ENCODE data around the gene F9. TPM values are rescaled to one million over a fixed set of nuclear protein-coding genes. Genes with fewer than 3 reads are reported as not detected.
"Not testable (repeated sequence)": the region's sequence is repeated elsewhere in the genome, so short reads cannot be mapped to it uniquely, and the experiment has no call there.

The F9 gene
- not detected in 2 replicates for total RNA-seq

DNA sequence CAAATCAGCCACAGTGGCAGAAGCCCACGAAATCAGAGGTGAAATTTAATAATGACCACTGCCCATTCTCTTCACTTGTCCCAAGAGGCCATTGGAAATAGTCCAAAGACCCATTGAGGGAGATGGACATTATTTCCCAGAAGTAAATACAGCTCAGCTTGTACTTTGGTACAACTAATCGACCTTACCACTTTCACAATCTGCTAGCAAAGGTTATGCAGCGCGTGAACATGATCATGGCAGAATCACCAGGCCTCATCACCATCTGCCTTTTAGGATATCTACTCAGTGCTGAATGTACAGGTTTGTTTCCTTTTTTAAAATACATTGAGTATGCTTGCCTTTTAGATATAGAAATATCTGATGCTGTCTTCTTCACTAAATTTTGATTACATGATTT, at the start of gene F9:
Gene F9 (plus strand): TSS at position 190 of the 400 bp plus-strand sequence. CDS start 26 bp downstream, at position 216.
- no peak for DNase-seq (ENCODE audit: extremely low read depth, low read depth, low spot score)

DNA sequence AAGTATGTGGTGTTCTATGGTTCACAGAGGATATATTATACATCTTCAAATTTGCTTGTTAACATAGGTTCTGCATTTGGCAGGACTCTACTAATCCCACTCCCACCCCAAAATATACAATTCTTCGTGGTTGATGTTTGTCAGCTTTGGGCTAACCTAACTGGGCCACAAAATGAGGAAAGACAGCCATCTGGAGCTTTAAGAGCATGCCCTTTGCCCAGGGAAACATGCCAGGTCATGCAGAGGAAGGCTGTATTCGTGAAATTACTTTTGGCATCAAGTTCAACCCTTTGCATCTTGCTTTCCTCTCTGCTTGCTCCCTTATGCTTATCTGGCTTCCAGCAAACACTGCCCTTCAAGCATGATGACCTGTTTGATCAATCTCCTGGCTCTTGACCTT, 46.8 kb upstream of the F9 start:
- no peak for DNase-seq (ENCODE audit: extremely low read depth, low read depth, low spot score)

DNA sequence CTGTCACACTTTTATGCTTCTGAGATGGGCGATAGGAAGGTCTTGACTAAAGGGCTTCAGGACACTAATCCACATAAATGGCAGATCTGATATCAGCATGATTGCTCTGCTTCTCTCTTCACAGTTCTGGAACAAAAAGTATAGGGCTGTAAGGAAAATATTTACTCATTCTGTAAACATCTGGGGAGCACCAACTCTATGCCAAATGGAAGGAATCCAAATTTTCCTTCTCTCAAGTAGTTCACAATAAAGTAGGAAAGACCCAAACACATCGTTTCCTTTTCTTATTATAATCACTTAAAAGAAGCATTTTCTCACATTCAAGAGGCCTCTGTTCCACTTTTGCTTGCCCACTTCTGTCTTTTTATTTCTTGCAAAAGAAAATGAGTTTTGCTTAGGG, 45.9 kb upstream of the F9 start:
- DNase-seq (ENCODE audit: extremely low read depth, low read depth, low spot score), result no peak

DNA sequence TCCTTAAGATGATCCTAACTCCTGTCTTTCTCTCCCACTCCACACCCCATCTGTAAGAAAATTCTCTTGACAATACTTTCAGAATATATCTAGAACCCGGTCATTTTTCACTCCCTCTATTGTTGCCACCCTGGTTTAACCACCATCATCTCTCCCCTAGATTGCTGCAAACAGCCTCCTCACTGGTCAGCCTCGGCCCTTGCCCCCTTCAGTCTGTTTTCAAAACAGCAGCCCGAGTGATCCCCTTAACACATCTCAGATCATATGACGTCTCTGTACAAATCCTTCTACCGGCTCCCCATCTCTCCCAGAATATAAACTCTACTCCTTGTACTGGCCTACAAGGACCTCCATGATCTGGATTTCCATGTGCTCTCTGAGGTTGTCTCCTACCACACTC, 35.2 kb upstream of the F9 start:
- DNase-seq (ENCODE audit: extremely low read depth, low read depth, low spot score), result no peak

DNA sequence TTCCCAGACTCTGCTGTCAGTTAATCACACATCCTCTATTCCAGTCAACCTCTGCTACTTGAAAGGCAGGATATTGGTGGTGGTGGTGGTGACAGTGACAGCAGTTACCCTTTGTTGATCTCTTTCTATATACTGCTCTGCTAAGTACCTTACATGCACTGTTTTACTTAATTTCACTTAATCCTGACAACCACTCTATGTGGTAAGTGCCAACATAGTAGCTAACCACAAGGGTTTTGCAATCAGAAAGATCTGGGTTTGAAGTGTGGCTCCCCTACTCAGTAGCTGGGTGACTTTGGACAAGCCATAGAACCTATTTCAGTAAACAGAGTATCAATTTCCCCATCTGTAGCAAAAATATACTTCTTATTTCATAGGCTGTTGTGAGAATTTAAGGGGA, 24.2 kb upstream of the F9 start:
- DNase-seq (ENCODE audit: extremely low read depth, low read depth, low spot score), result no peak

DNA sequence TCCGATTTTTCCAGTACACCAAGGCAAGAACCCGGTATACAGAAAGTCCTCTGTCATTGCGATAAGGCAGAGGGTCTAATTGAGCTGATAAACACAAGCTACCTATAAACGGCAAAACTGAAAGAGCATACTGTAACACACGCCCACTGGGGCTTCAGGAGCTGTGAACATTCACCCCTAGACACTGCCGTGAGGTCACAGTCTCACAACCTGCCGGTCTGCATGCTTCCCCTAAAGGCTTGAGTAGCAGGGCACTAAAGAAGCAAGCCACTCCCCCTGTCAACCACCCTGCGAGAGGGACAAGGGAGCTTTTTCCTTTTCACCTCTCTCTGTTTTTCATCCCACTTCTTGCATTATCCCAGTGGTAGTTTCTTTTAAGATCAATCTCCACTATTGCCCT, 22.4 kb upstream of the F9 start:
- no peak for DNase-seq (ENCODE audit: extremely low read depth, low read depth, low spot score)

DNA sequence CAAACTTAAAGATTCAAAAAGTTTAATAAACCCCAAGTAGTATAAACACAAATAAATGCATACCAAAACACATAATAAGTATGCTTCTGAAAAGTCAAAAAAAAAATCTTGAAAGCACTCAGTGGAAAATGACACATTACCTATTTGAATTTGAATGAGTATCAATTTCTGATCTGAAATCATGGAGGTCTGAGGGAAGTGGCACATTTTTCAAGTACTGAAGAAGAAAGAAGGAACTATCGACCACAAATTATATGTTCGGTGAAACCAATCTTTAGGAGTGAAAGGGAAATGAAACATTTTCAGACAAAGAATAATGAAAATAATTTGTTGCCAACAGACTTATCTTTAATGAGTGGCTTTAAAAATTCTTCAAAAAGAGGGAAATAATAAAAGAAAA, 12.1 kb upstream of the F9 start:
- DNase-seq (ENCODE audit: extremely low read depth, low read depth, low spot score), result no peak

DNA sequence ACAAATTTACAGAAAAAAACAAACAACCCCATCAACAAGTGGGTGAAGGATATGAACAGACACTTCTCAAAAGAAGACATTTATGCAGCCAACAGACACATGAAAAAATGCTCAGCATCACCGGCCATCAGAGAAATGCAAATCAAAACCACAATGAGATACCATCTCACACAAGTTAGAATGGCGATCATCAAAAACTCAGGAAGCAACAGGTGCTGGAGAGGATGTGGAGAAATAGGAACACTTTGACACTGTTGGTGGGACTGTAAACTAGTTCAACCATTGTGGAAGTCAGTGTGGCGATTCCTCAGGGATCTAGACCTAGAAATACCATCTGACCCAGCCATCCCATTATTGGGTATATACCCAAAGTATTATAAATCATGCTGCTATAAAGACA, 1.7 kb upstream of the F9 start:
- not testable (repeated sequence) for DNase-seq (ENCODE audit: extremely low read depth, low read depth, low spot score)

DNA sequence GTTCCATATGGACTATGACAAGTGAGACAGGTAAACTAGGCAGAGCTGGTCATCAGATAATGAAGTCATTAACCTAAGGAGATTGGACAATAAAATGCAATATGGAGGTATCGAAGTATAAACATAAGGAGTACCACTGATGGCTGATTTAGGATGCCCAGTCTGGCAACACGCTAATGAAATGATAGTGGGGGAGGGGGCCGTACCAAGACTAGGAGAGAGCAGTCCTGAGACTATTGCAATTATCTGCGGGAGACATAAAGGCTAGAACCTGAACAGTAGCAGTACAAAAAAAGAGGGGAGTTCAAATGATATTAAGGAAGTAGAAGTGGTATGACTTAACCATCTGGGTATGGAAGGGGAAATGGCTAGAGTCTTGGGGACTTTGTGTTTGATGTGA, 2.3 kb downstream of the F9 start:
- DNase-seq (ENCODE audit: extremely low read depth, low read depth, low spot score), result no peak

DNA sequence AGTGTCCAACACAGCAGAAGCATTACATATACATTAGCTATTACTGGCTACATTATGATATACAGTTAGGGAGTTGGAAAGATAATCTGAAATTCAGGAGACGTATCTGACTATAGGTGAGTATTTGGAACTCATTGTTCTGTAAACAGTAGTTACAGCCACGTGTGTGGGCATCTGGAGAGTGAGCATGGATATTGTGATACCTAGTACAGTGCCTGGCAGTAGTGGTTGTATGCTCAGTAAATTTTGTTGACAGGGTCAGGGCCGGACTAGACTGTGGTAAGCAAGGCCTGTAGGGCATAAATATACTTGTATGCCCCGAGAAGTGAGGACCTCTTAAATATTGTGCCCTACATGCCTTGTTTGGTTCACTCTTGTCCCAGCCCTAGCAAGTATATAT, 2.9 kb downstream of the F9 start:
- DNase-seq (ENCODE audit: extremely low read depth, low read depth, low spot score), result no peak

DNA sequence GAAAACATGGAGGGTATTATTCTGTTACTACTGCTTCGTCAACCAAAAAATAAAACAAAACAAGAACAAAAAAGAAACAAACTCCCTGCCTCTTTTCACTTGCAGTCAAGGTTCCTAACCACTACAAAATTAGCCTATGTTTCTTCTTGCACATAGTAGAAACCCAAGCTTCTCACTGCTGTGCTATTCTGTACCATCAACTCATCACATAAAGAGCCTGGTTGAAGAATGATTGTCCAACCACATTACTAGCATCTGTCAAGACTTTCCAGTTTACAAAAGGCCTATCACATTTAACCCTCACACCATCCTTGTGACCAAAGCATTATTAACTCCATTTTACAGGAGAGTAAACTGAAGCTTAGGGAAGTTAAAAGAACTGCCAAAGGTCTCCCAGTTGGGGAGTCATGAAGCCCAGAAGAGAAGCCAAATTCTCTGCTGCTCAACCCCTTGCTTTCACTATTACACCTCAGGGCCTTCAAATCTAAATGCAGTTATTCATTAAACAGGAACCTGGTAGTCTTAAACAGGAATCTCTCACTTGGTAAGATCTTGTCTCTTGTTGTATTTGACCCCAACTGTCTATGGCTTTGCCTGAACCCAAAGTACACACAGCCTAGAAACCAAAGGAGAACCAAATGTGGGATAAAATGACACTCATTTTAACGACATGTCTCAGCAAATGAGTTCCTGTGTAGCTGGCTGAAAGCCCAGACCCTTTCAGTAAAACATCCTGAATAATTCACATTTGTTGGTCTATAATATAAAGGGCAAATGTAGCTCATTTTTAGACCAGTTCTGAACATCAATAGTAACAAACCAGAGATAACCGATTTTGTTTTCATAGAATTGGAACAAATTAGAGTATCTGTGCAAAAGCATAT, 8.6 kb downstream of the F9 start:
- DNase-seq (ENCODE audit: extremely low read depth, low read depth, low spot score), result no peak

DNA sequence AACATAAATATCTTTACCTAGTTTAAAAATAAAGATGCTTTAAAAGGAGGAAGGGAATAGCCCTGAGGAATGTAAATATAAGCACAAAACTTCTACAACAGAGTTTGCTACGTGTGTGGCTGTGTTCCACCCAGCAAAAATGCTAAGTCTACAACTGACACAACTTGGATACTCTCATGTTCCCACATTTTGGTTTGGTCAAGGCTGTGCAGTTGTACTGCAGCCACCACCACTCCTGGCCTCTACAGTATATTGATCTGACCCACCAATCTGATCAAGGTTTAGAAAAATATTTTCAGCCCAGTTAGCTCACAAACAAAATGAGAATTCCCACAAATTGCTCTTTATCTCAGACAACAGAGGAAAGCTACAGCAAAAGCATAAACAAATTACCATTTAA, 12.1 kb downstream of the F9 start:
- no peak for DNase-seq (ENCODE audit: extremely low read depth, low read depth, low spot score)

DNA sequence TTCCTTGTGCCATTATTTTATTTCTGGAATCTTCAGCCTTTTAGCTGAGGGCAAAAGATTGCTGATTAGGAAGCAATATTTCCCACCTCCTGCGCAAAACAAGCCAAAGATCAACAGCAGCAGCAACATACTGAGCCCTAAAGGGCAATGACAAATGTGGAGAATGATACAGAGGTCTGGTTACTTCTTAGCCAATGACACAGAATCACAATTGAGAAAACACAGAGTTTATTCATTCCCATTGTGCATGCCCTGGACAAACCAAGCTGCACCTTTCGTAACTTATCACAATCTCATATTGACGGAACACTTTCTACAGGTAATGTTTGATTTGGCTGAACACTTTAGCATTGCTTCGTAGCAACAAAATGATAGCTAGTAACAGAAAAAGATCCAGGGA, 13.4 kb downstream of the F9 start:
- no peak for DNase-seq (ENCODE audit: extremely low read depth, low read depth, low spot score)

DNA sequence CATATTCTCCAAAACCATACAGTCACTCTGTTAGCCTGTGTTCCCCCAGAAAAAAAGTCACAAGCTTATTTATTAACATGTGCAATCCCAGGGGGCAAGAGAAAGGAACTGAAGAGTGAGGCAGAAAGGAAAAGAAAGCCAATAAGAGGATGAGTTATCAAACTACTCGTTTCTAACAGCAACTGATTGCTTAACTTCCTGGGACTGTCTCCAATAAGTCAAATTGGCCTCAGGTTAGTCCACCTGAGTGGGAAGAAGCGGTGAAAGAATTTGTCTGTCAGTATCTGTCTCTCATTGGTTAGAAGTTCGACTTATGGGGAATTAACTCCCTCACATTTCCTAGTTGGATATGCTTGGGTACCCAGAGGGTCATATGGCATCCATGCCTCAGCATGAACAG, 14.1 kb downstream of the F9 start:
- no peak for DNase-seq (ENCODE audit: extremely low read depth, low read depth, low spot score)

DNA sequence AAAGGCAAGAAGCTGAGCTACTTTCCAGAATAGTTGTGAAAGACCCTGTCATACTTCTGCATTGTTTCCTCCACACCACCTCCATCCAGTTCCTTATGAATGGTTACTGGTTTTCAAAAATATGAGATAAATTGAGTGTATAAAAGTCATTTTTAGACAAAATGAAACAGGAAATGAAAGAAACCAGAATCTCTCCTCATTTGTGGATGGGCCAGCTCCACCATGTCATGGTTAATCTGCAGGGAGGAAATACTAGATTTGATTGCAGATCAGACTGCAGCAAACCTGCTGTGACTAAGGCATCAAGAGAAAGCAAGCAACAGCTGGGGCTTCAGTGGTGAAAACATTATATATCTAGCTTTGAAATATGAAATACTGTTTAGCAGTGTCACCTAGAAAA, 23.8 kb downstream of the F9 start:
- DNase-seq (ENCODE audit: extremely low read depth, low read depth, low spot score), result no peak

DNA sequence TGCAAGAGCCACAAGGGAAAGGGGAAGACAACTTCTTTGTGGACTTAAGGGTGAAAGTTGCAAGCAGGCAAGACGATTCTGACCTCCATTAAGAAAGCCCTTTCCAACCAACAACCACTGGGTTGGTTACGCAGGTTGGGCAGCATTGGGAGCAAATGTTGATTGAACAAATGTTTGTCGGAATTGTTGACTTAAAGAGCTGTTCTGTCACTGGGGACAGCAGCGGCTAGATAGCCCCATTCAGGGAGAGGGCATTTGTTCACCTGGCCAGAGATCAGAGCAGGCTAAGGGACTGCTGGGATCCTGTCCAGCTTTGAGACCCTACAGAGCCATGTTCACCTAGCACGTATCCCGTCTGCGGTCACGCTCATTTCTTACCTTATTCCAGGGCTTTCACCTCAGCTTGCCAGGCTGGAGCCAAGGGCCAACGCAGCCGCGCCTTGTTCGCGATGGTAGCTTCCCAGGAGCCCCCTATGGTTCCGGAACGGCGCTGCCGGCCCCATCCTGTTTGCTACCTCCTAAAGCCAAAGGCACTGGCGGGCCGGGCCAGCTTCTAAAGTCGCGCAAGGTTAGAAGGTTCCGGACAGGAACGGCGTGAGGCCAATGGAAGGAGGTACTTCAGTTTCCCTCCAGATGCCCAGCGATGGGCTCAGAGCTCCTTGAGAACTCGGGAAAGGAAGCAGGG, 24.6 kb downstream of the F9 start:
- no peak for DNase-seq (ENCODE audit: extremely low read depth, low read depth, low spot score)

DNA sequence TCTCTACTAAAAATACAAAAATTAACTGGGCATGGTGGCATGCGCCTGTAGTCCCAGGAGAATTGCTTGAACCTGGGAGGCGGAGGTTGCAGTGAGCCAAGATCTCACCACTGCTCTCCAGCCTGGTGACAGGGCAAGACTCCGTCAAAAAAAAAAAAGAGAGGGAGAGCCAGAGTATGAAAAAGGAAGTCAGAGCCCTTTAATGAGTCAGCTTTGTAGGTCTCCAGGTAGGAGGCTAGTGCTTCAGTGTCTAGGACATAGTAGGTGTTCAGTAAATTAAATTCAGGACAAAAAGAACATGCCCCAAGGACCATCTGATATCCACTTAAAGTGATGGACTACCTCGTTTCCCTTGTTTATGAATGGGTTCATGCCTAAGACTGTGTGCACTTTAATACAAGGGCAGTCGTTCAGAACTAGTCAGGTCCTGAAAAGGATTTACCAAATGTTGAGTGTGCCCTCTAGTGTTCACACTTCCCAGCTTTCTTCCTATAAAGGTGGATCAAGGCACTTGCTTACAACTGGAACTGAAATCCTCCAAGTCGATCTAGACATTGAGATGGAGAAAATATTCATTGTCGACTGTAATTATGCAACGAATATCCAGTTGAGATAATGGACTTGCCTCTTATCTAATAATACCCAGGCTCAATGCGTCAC, 29.0 kb downstream of the F9 start:
- peak; percentile 25 for DNase-seq (ENCODE audit: extremely low read depth, low read depth, low spot score)

DNA sequence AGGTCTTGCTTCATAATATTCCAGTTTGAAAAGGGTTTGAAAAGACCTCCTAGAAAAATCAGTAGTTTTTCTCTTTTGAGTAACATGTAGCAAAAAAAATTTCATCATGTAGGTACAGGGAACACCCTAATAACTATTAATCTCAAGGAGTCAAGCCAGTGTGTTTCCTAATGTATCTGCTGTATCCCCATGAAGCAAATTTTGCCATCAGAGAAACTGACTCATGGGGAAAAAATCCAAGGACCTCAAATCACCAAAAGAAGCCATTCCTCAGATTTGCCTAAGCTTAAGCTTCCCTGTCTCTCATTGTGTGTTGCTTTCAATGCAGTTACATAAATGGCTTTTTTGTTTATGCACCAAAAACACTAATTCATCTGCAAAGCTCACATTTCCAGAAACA, 29.7 kb downstream of the F9 start:
- no peak for DNase-seq (ENCODE audit: extremely low read depth, low read depth, low spot score)

DNA sequence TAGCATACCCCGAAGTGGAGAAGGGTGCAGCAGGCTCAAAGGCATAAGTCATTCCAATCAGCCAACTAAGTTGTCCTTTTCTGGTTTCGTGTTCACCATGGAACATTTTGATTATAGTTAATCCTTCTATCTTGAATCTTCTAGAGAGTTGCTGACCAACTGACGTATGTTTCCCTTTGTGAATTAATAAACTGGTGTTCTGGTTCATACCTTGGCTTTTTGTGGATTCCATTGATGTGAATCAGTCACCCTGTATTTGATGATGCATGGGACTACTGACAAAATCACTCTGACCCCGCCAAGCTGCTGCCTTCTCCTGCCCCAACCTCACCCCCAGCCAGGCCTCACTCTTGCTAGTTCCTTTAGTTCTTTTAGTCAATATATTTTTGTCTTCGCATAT, 32.7 kb downstream of the F9 start:
- no peak for DNase-seq (ENCODE audit: extremely low read depth, low read depth, low spot score)

DNA sequence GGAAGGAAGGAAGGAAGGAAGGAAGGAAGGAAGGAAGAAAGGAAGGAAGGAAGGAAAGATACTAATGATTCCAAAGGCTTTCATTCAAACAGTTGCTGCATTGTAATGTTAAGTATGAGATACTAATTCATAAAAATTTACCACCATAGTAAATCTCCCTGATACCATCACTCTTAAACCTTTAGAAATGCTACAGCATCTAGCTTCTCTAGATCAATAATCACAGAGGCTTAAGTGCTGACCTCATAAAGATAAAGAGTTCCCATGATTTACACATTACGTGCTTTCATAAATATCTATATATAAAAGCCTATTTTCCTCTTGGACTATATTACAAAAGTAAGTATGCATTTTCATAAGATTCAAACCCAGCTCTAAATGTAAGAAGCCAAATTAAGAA, 36.4 kb downstream of the F9 start:
- no peak for DNase-seq (ENCODE audit: extremely low read depth, low read depth, low spot score)

DNA sequence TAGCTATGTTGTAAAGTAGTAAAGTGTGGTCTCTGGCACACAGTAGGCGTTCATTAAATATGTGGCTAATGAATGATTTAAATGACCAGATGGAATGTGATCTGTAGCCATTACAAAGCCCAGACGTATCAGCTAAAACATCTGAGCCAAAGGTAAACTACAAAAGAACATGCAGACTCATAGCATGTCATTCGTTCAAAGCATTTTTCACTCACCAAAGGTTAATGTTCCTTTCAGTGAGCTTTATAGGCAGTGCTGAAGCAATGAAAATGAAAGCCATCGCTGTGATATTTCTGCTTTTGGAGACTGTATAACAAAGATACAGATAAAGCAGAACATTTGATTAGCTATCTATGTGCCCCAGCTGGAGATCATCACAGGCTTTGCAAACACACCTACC, 50.5 kb downstream of the F9 start:
- no peak for DNase-seq (ENCODE audit: extremely low read depth, low read depth, low spot score)

DNA sequence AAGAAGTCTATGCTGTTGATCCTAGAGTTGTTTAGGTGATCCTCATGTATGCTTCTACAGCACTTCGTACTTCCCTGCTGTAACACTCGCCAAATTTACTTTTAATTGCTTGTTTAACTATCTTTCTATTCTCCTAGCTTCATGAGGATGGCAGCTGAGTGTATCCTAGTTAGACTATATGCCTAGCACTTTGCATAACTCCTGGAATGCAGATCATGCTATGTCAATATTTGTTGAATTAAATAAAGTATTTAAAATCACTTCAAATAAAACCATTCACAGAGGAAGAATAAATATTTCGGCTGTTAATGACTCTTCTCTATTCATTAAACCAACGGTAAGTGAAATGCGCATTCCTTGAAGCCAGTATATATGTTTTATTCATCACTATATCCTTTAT, 55.1 kb downstream of the F9 start:
- DNase-seq (ENCODE audit: extremely low read depth, low read depth, low spot score), result no peak
